Nephron (organoid): ENCODE measurements around the gene STX16.

ENCODE experiments used
- H3K27ac Mint-ChIP-seq, 3 experiments: 2 replicates each; pipeline ENCODE4 v1.8.0; 2020; ENCODE audit warnings: mixed read lengths in 3 of 3, mild to moderate bottlenecking in 2 of 3, moderate library complexity in 1 of 3
- H3K27me3 Mint-ChIP-seq: 2 replicates; pipeline ENCODE4 v1.8.0; 2021; ENCODE audit warnings: low read depth, mild to moderate bottlenecking, moderate library complexity, mixed read lengths
- H3K36me3 Mint-ChIP-seq: 2 replicates; pipeline ENCODE4 v1.8.0; 2020; ENCODE audit warnings: low read depth, mixed read lengths
- H3K4me1 Mint-ChIP-seq: 2 replicates; pipeline ENCODE4 v1.8.0; 2020; ENCODE audit warnings: mixed read lengths
- H3K4me3 Mint-ChIP-seq, 3 experiments: 2 replicates each; pipeline ENCODE4 v1.8.0; 2020; ENCODE audit warnings: mild to moderate bottlenecking in 3 of 3, mixed read lengths in 3 of 3, moderate library complexity in 2 of 3
- H3K9me3 Mint-ChIP-seq: 2 replicates; pipeline ENCODE4 v1.8.0; 2020; ENCODE audit warnings: mixed read lengths
- CTCF ChIP-seq, 3 experiments: fragments of 200-600 bp; sonication (generic); IDR thresholded peaks; one replicate each; pipeline ENCODE4 v1.5.0; 2021; ENCODE audit warnings: antibody characterized with exemption in 3 of 3; ENCODE audit not compliant: unreplicated experiment in 3 of 3

The STX16 gene

DNA sequence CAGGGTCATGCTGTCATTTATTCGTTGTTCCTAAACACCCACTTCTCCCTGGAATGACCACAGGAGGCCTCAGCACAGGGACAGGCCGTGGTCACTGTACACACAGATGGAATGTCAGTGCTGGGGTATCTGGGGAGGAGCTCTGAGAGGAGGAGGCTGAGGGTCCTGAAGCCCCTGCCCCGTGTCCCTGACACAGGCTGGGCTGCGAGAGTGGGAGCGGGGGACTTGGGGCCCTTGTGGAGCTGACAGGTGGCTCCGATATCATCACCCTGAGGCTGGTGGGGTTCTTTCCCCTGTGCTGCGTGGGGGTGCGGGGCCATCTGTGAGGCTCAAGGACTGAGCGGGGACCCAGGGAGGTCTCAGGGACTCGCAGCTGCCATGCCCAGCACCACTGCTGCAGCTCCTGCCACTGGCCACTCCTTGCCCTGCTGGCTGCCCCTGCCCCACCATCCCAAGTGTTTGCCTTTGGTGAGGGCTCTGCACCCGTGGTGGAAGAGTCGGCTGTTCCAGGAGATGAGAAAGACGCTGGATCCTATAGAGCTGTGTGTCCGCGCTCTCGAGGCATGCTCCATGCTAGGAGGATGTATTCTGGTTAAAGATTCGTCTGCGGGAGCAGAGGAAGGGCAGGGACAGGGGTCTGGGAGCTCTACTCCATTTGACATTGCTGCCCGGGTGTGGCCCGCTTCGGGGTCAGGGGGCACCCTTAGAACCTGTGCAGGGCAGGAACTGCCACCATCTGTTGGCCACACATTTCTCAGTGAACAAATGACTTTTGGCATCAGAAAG, 60.4 kb downstream of the STX16 start:
- Mint-ChIP-seq H3K9me3 (no peaks in the 10 kb centered on the region), H3K27ac (no peak overlapping the region), H3K4me3 (no peak overlapping the region), H3K27me3 (no peaks in the 10 kb centered on the region), H3K36me3 (peaks cover 11% of the 10 kb centered on the region), H3K4me1 (peaks cover 7% of the 10 kb centered on the region)
- no peak for TF ChIP-seq CTCF (IDR thresholded peaks at IDR 0.05; ENCODE audit: unreplicated experiment in 3 of 3)

DNA sequence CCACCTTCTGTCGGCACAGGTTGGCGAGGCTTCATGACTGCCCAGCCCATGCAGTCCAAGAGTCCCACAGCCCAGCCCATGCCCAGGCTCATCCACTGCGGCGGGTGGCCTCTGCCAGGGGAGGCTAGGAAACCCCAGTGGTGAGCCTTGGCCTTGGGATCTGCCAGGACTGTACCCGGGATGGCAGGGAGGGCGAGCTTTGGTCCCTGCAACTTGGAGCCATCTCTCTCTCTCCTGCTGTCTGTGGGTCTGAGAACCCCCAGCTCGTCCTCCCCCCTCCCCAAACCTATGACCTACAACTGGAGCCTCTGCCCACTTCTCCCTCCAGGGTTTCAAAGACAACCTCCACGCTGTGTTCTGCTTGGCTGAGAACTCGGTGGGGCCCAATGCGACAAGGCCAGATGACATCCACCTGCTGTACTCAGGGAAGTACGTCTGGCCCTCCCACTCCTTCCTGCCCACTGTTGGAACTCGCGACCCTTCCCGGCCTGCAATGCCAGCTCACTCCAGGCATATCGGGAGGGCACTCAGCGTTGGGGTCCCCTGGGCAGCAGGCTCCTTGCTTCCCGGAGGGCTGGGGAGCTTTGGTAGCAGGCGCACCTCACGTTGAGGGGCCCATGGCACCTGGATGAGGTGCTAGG, 61.2 kb downstream of the STX16 start:
- Mint-ChIP-seq H3K27ac (no peak overlapping the region), H3K27me3 (no peaks in the 10 kb centered on the region), H3K36me3 (peaks cover 11% of the 10 kb centered on the region), H3K4me3 (no peak overlapping the region), H3K9me3 (no peaks in the 10 kb centered on the region), H3K4me1 (peaks cover 7% of the 10 kb centered on the region)
- TF ChIP-seq CTCF (IDR thresholded peaks at IDR 0.05; ENCODE audit: unreplicated experiment in 3 of 3), result no peak

DNA sequence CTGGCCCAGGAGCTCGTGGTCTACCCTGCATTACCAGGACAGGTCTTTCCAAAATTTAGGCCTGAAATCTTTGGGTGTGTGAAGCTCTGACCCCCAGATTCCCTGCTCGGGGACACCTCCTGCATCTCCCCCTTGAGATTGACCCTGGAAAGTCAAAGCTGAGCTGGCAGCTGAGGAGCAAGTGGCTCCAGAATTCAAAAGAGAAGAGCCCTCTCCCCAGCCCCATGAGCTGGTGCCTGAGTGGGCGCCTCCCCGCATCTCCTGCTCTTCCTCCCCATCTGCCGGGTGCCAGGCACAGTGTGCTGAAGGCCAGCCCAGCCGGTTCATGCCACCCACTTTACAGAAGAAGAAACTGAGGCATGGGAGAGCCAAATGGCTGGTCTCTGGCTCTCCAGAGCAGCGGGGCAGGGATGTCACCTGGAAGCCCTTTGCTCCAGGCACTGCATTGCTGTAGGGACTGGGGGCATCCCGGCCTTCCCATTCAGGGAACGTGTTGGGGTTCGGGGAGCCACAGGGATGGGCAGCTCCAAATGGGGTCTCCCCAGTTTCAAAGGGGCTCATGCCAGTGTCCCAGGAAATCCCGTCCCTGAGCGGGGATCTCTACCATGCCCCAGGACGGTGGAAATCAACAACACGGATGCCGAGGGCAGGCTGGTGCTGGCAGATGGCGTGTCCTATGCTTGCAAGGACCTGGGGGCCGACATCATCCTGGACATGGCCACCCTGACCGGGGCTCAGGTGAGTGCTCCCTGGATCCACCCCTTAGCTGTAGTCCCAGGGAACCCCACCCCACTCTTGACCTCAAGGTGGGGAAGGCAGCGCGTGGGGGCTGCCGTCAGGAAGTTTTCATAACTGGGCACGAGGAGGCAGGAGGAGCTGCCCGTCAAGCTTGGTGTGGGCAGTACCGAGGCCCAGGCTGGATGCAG, 62.0 kb downstream of the STX16 start:
- no peaks in the 10 kb centered on the region for H3K27me3 Mint-ChIP-seq
- peaks cover 11% of the 10 kb centered on the region for H3K36me3 Mint-ChIP-seq
- no peak overlapping the region for H3K4me3 Mint-ChIP-seq
- TF ChIP-seq CTCF (IDR thresholded peaks at IDR 0.05; ENCODE audit: unreplicated experiment in 3 of 3), result no peak
- no peaks in the 10 kb centered on the region for H3K9me3 Mint-ChIP-seq
- H3K27ac Mint-ChIP-seq, result no peak overlapping the region
- peaks cover 7% of the 10 kb centered on the region for H3K4me1 Mint-ChIP-seq

GRCh38 chr20:58713801-58714339, 62.8 kb downstream of the STX16 start:
- Mint-ChIP-seq H3K36me3 (peaks cover 8% of the 10 kb centered on the region), H3K4me3 (no peak overlapping the region), H3K27ac (no peak overlapping the region), H3K9me3 (no peaks in the 10 kb centered on the region), H3K27me3 (no peaks in the 10 kb centered on the region), H3K4me1 (peaks cover 5% of the 10 kb centered on the region)
- no peak for TF ChIP-seq CTCF (IDR thresholded peaks at IDR 0.05; ENCODE audit: unreplicated experiment in 3 of 3)

DNA sequence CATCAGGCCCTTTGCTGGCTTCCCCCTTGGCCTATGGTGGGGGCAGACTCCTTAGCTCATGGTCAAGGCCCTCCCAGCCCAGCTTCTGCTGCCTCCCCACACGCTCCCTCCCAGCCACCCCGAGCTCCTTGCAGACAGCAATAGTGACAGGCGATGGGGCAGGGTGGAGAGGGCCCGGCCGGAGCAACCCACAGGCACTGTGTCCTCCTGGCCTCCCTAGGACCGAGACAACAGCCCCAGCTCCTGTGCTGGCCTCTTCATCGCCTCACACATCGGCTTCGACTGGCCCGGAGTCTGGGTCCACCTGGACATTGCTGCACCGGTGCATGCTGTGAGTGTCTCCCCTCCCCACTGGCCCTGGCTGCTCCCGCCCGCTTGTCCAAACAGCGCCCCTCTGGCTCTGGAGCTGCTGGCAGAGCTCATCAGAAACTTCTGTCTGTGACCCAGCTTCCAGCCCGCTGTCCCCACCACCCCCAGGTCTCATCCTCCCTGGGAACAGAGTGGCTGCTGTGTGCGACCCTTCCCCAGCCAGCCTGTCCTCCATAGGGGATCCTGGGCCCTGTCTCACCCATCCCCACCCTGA, 63.3 kb downstream of the STX16 start:
- no peak overlapping the region for H3K4me3 Mint-ChIP-seq
- H3K27me3 Mint-ChIP-seq, result no peaks in the 10 kb centered on the region
- H3K4me1 Mint-ChIP-seq, result no peaks in the 10 kb centered on the region
- H3K36me3 Mint-ChIP-seq, result peaks cover 3% of the 10 kb centered on the region
- no peak overlapping the region for H3K27ac Mint-ChIP-seq
- H3K9me3 Mint-ChIP-seq, result no peaks in the 10 kb centered on the region
- TF ChIP-seq CTCF (IDR thresholded peaks at IDR 0.05; ENCODE audit: unreplicated experiment in 3 of 3), result no peak
